SK-N-SH (cell line): ENCODE measurements around the gene TTC28.

Source experiments
- CTCF ChIP-seq: fragments of 200-600 bp; sonication (generic); IDR thresholded peaks from 2 replicates; pipeline ENCODE4 v1.6.1; 2017; ENCODE audit warnings: antibody characterized with exemption, mild to moderate bottlenecking, moderate library complexity
- EP300 ChIP-seq, 2 experiments: IDR thresholded peaks; 2 replicates each; pipeline versions ENCODE4 v1.4.0 to v1.6.1; 2012; ENCODE audit warnings: borderline replicate concordance in 1 of 2, low read depth in 1 of 2, low read length in 1 of 2
- EZH2phosphoT487 ChIP-seq: fragments of 200-600 bp; sonication (generic); IDR thresholded peaks from 2 replicates; pipeline ENCODE4 v1.6.1; 2017; ENCODE audit warnings: low read depth, mixed run types, mild to moderate bottlenecking, antibody characterized with exemption, moderate library complexity, borderline replicate concordance
- FOXM1 ChIP-seq: IDR thresholded peaks from 2 replicates; pipeline ENCODE4 v1.4.0; 2012; ENCODE audit warnings: low read depth, mild to moderate bottlenecking
- JUND ChIP-seq: IDR thresholded peaks from 2 replicates; pipeline ENCODE4 v1.4.0; 2012
- MAX ChIP-seq: IDR thresholded peaks from 2 replicates; pipeline ENCODE4 v1.4.0; 2012; ENCODE audit warnings: low read depth
- MXI1 ChIP-seq: IDR thresholded peaks from 2 replicates; pipeline ENCODE4 v1.6.1; 2012; ENCODE audit warnings: mild to moderate bottlenecking, low read depth, low read length, improper control_type of control experiment
- POLR2AphosphoS5 ChIP-seq: IDR thresholded peaks from 2 replicates; pipeline ENCODE4 v1.6.1; 2012; ENCODE audit warnings: low read depth, low read length
- RAD21 ChIP-seq: IDR thresholded peaks from 2 replicates; pipeline ENCODE4 v1.6.1; 2012; ENCODE audit warnings: mild to moderate bottlenecking, low read length
- RCOR1 ChIP-seq: fragments of 150-350 bp; IDR thresholded peaks from 2 replicates; pipeline ENCODE4 v1.6.1; 2017; ENCODE audit warnings: antibody characterized with exemption, low read length
- REST ChIP-seq: IDR thresholded peaks from 2 replicates; pipeline ENCODE4 v1.6.1; 2012; ENCODE audit warnings: mild to moderate bottlenecking, low read depth, low read length, moderate library complexity
- TAF1 ChIP-seq: IDR thresholded peaks from 2 replicates; pipeline ENCODE4 v1.6.1; 2012; ENCODE audit warnings: low read depth, mild to moderate bottlenecking, low read length, moderate library complexity, borderline replicate concordance
- TCF12 ChIP-seq: IDR thresholded peaks from 2 replicates; pipeline ENCODE4 v1.4.0; 2012
- TEAD4 ChIP-seq: IDR thresholded peaks from 2 replicates; pipeline ENCODE4 v1.4.0; 2012; ENCODE audit warnings: mild to moderate bottlenecking, borderline replicate concordance; ENCODE audit not compliant: insufficient read depth

- no peak for TF ChIP-seq CTCF
- no peak for TF ChIP-seq JUND
- no peak for TF ChIP-seq REST
- no peak for TF ChIP-seq MXI1
- peak; percentile 18; the same call in 1 of the 2 replicates for TF ChIP-seq TCF12
- TF ChIP-seq EP300 (IDR thresholded peaks at IDR 0.05; ENCODE audit: borderline replicate concordance in 1 of 2, low read depth in 1 of 2, low read length in 1 of 2) = no peak
- no peak for TF ChIP-seq EZH2phosphoT487
- TF ChIP-seq MAX = no peak
- no peak for TF ChIP-seq TAF1
- no peak for TF ChIP-seq POLR2AphosphoS5
- TF ChIP-seq TEAD4 = no peak
- TF ChIP-seq RAD21 = no peak
- no peak for TF ChIP-seq FOXM1
- TF ChIP-seq RCOR1 = no peak
Observed at GRCh38 chr22:28143961-28144745, 535.5 kb downstream of the TTC28 start.
